Measurements from ENCODE around the gene NGDN. TPM values are rescaled to one million over a fixed set of nuclear protein-coding genes. Genes with fewer than 3 reads are reported as not detected.
"Not testable (repeated sequence)": the region's sequence is repeated elsewhere in the genome, so short reads cannot be mapped to it uniquely, and the experiment has no call there.

The NGDN gene
- total RNA-seq (2014; rRNA removed; shearing (Covaris generic)): 58.1 and 62.8 TPM in 2 replicates

GRCh38 chr14:23469127-23469905 lies at the start of gene NGDN:
TSS of gene NGDN (plus strand) at chr14:23469703. CDS start at chr14:23469716, 13 bp downstream.
- H3K4me3 ChIP-seq (ENCODE audit: insufficient read depth, low read depth, low read length): peak within 1 kb of the TSS; percentile 66

DNA sequence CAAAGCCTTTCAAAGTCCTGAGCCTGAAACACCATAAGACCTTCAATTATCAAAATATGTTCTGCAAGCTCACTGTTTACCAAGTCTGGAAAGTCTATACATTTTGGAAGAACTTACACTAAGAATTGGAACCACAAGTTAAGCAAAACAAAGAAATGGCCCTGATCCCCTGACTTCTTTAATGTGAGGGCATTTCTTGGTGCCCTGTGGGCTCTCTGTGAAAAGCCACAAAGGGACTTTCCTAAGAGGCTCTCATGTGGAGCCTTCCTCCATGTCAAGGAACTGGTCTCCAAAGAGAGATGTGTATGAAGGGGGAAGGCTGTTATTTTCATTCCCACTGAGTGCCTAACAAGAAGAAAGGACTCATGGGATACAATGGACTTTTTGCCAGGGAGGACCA lies 47.9 kb upstream of the NGDN start:
- no peak for DNase-seq

More at GRCh38 chr14:23469127-23469905, at the start of gene NGDN:
- DNase-seq: peak; percentile 95
- Histone ChIP-seq H3K36me3 (replicated peaks; ENCODE audit: control insufficient read depth, insufficient read depth, low read length) (peaks cover 10% of the 10 kb centered on the region), H3K27me3 (ENCODE audit: control insufficient read depth, insufficient read depth, low read length) (no peaks in the 10 kb centered on the region; the same call in 1 of the 2 replicates)

DNA sequence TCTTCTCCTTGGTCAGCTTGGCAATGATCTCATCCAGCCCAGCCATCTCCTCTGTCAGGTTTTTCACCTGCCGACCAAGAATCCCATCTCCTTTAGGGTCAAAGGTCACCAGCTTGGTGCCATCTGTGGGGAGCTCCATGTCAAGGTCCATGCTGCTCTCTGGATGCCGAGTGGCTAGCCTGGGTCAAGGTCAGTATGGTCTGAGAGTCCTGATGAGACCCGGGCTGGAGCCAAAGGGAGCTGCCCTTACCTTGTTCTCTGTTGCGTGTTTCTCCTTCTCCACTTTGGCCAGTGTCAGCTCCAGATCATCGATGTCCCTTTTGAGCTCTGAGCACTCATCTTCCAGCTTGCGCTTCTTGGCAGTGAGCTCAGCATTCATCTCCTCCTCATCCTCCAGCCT lies 45.8 kb upstream of the NGDN start:
- H3K27me3 ChIP-seq (ENCODE audit: control insufficient read depth, insufficient read depth, low read length): no peaks in the 10 kb centered on the region; the same call in 1 of the 2 replicates
- DNase-seq: no peak
- no peak overlapping the region for H3K4me3 ChIP-seq (ENCODE audit: insufficient read depth, low read depth, low read length)
- no peaks in the 10 kb centered on the region for H3K36me3 ChIP-seq (replicated peaks; ENCODE audit: control insufficient read depth, insufficient read depth, low read length)

More for the DNA sequence above, 47.9 kb upstream of the NGDN start:
- H3K4me3 ChIP-seq (ENCODE audit: insufficient read depth, low read depth, low read length): no peak overlapping the region
- no peaks in the 10 kb centered on the region; the same call in 1 of the 2 replicates for H3K27me3 ChIP-seq (ENCODE audit: control insufficient read depth, insufficient read depth, low read length)
- no peaks in the 10 kb centered on the region for H3K36me3 ChIP-seq (replicated peaks; ENCODE audit: control insufficient read depth, insufficient read depth, low read length)

GRCh38 chr14:23425169-23425568 lies 44.3 kb upstream of the NGDN start:
- no peak for DNase-seq
- no peaks in the 10 kb centered on the region; the same call in 1 of the 2 replicates for H3K27me3 ChIP-seq (ENCODE audit: control insufficient read depth, insufficient read depth, low read length)
- no peak overlapping the region for H3K4me3 ChIP-seq (ENCODE audit: insufficient read depth, low read depth, low read length)
- no peaks in the 10 kb centered on the region for H3K36me3 ChIP-seq (replicated peaks; ENCODE audit: control insufficient read depth, insufficient read depth, low read length)

GRCh38 chr14:23425798-23426197 lies 43.7 kb upstream of the NGDN start:
- not testable (repeated sequence) for DNase-seq; H3K36me3 ChIP-seq (replicated peaks; ENCODE audit: control insufficient read depth, insufficient read depth, low read length); H3K4me3 ChIP-seq (ENCODE audit: insufficient read depth, low read depth, low read length); H3K27me3 ChIP-seq (ENCODE audit: control insufficient read depth, insufficient read depth, low read length)

DNA sequence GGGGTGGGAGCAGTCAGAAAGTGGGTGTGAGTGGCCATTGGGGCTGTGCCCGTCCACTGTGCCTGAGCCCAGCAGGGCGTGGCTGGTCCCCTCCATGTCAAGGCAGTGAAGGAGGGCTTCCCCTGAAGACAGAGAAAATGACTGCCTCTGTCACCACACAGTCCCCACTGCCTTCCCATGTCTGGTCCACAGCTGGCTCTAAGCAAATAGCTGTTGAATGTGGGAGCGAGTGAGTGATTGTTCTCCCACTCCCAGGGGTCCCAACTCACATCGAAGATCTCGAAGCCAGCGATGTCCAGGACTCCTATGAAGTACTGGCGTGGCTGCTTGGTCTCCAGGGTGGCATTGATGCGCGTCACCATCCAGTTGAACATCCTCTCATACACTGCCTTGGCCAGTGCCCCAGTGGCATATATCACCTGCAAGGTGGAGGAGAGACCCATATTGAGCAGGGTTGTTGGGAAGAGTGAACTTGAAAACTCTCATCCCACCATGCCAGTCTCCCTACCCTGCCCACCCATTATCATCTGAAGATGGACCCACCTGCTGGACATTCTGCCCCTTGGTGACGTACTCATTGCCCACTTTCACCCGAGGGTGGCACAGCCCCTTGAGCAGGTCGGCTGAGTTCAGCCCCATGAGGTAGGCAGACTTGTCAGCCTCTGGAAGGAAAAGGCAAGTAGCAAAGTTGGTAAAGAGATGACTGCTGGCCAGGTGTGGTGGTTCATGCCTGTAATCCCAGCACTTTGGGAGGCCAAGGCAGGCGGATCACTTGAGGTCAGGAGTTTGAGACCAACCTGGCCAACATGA lies 40.6 kb upstream of the NGDN start:
- H3K27me3 ChIP-seq (ENCODE audit: control insufficient read depth, insufficient read depth, low read length): no peaks in the 10 kb centered on the region; the same call in 1 of the 2 replicates
- no peak overlapping the region for H3K4me3 ChIP-seq (ENCODE audit: insufficient read depth, low read depth, low read length)
- H3K36me3 ChIP-seq (replicated peaks; ENCODE audit: control insufficient read depth, insufficient read depth, low read length): no peaks in the 10 kb centered on the region
- no peak for DNase-seq

DNA sequence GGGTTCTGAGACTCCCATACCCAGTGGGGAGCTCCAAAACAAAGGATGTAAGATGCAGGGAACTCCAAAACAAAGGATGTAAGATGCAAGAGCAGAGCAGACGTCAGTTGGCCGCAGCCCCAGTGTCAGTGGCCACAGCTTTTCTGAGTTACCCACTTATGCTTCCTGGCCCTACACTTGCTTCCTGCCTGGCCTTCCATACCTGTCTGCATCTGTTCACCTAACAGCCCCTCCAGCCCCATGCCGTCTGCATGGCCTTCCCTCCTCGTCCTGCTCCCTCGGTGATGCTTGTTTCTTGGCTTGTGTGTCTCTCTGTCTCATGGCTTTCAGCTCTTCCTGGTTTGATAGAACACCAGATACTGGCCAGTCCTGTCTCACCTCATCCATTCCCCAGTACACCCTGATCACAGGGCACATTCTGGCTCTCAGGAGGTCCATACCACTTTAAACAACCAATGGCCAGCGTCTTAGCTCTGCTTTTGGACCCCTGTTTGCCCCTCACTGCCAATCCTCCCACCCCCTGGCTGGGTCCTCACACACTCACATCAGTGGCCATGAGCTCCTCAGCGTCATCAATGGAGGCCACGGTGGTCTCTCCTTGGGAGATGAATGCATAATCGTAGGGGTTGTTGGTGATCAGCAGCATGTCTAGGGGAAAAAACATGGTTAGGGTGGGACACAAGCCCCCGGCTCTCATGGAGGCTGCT lies 39.3 kb upstream of the NGDN start:
- Histone ChIP-seq H3K36me3 (replicated peaks; ENCODE audit: control insufficient read depth, insufficient read depth, low read length) (no peaks in the 10 kb centered on the region), H3K27me3 (ENCODE audit: control insufficient read depth, insufficient read depth, low read length) (no peaks in the 10 kb centered on the region; the same call in 1 of the 2 replicates), H3K4me3 (ENCODE audit: insufficient read depth, low read depth, low read length) (no peak overlapping the region)
- peak; percentile 29 for DNase-seq

DNA sequence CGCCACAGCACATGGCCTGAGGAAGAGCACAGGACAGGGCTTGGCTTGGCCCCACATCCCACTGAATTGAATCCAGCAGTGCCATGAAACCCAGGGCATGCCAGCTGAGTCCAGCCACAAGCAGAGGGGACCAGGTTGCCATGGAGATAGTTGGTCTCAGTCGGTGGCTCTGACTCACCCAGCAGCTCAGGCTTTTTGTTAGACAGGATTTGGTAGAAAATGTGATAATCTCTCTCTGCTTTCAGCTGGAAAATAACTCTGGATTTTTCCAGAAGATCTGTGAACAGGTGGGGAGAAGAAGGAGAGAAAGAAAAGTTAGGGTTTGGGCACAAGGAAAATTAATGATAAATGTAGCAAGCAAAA lies 38.8 kb upstream of the NGDN start:
- H3K27me3 ChIP-seq (ENCODE audit: control insufficient read depth, insufficient read depth, low read length): no peaks in the 10 kb centered on the region; the same call in 1 of the 2 replicates
- no peaks in the 10 kb centered on the region for H3K36me3 ChIP-seq (replicated peaks; ENCODE audit: control insufficient read depth, insufficient read depth, low read length)
- peak; percentile 58 for DNase-seq
- no peak overlapping the region for H3K4me3 ChIP-seq (ENCODE audit: insufficient read depth, low read depth, low read length)

GRCh38 chr14:23431486-23431885 lies 38.0 kb upstream of the NGDN start:
- no peaks in the 10 kb centered on the region; the same call in 1 of the 2 replicates for H3K27me3 ChIP-seq (ENCODE audit: control insufficient read depth, insufficient read depth, low read length)
- DNase-seq: peak; percentile 15
- no peaks in the 10 kb centered on the region for H3K36me3 ChIP-seq (replicated peaks; ENCODE audit: control insufficient read depth, insufficient read depth, low read length)
- H3K4me3 ChIP-seq (ENCODE audit: insufficient read depth, low read depth, low read length): no peak overlapping the region

- no peak overlapping the region for H3K4me3 ChIP-seq (ENCODE audit: insufficient read depth, low read depth, low read length)
- no peaks in the 10 kb centered on the region for H3K36me3 ChIP-seq (replicated peaks; ENCODE audit: control insufficient read depth, insufficient read depth, low read length)
- DNase-seq: peak; percentile 26
- no peaks in the 10 kb centered on the region; the same call in 1 of the 2 replicates for H3K27me3 ChIP-seq (ENCODE audit: control insufficient read depth, insufficient read depth, low read length)
Observed at GRCh38 chr14:23432102-23432925, 37.2 kb upstream of the NGDN start.

GRCh38 chr14:23432946-23433345 lies 36.6 kb upstream of the NGDN start:
- no peaks in the 10 kb centered on the region for H3K36me3 ChIP-seq (replicated peaks; ENCODE audit: control insufficient read depth, insufficient read depth, low read length)
- peak; percentile 7 for DNase-seq
- no peaks in the 10 kb centered on the region; the same call in 1 of the 2 replicates for H3K27me3 ChIP-seq (ENCODE audit: control insufficient read depth, insufficient read depth, low read length)
- no peak overlapping the region for H3K4me3 ChIP-seq (ENCODE audit: insufficient read depth, low read depth, low read length)

DNA sequence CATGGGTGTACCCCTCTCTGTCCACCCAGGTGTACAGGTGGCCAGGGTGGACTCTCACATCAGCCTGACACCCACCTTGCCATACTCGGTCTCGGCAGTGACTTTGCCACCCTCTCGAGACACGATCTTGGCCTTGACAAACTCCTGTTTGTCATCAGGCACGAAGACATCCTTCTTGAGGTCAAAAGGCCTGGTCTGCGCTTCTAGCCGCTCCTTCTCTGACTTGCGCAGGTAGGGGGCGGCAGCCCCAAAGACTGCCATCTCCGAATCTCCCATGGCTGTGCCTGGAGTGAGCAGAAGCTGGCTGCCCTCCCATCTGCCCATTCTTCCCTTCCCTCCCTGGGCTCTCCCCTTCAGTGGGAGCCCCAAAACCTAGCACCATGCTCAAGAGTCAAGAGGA lies 36.0 kb upstream of the NGDN start:
- H3K27me3 ChIP-seq (ENCODE audit: control insufficient read depth, insufficient read depth, low read length): no peaks in the 10 kb centered on the region
- H3K4me3 ChIP-seq (ENCODE audit: insufficient read depth, low read depth, low read length): no peak overlapping the region
- H3K36me3 ChIP-seq (replicated peaks; ENCODE audit: control insufficient read depth, insufficient read depth, low read length): no peaks in the 10 kb centered on the region
- DNase-seq: peak; percentile 72

GRCh38 chr14:23434488-23435222 lies 34.8 kb upstream of the NGDN start:
- Histone ChIP-seq H3K27me3 (ENCODE audit: control insufficient read depth, insufficient read depth, low read length) (no peaks in the 10 kb centered on the region), H3K4me3 (ENCODE audit: insufficient read depth, low read depth, low read length) (no peak overlapping the region), H3K36me3 (replicated peaks; ENCODE audit: control insufficient read depth, insufficient read depth, low read length) (no peaks in the 10 kb centered on the region)
- peak; percentile 7 for DNase-seq
